ENCODE data around the gene MGAT5.
A peak's percentile ranks its signal among the peaks of the same experiment; 100 is the strongest.
"Not testable (repeated sequence)": the region's sequence is repeated elsewhere in the genome, so short reads cannot be mapped to it uniquely, and the experiment has no call there.

The MGAT5 gene

DNA sequence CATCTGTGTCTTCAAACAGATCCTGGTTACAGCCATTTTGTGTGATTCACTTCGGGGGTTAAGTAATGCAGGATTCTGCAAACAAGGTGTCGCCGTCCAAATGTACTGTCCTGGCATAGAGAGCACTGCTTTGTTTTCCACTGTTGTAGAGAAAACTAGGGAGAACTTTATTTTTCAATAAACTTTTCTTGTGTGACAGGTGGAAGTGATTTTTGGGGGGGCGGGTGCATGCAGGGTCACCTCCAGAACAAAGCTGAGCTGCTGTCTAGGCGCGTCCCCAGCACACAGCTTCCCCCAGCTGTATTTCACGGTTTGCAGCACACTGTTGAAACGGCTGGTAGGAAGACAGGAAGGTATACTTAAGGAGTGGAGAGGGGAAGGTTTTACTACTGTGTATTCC is 200.6 kb downstream of the MGAT5 start:
- DNase-seq, result no peak

DNA sequence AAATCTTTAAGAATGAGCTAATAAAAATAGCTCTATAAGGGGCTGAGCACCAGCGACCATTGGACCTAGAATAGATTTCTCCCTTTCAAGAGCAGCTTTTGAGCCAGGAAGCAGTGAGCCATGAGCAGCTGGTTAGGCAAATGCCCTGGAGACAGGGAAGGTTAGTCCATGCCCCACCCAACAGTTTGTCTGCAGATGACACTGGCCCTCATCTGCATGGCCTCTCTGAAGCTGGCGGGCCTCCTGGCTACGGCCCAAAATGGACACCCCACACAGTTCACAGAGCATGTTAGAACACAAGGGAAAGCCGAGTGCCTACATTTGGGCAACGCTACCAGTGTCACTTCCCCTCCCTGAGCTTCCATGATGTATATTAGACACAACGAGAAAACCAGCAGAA is 201.1 kb downstream of the MGAT5 start:
- DNase-seq, result no peak

DNA sequence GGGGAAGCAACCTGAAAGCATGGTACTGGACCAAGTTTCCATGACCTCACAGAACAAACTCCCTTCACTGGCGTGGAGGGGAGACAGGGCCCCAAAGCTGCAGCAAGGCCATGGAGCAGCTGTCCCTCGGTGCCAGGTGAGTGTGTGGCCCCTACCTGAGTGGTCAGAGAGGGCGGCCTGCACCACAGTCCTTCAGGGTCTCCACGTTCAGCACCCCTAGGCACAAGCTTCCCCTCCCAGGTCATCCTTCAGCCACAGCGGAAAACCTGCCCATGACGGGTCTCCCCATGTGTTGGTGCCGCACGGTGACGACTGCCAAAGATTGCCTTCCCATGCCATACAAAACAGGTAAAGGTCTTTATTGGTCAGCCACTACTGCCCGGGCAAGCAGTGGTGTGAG is 201.6 kb downstream of the MGAT5 start:
- no peak for DNase-seq

DNA sequence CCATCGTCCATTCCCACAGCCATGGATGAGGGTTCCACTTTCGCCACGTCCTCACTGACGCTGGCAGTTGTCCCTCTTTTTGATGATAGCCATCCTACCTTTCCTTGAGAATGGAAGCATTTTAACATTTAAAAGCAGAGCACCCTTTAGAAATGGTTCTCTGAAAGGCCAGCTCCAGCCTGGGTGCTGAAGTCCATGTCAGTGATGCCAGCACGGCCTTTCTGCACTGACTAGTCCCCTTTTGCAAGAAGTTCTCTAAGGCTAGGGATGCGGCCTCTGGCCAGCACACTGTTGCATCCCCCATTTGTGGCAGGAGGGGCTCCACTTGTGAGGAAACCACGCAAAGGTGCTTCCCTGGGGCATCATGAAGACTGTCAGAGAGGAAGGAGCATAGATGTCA is 203.5 kb downstream of the MGAT5 start:
- DNase-seq, result no peak

DNA sequence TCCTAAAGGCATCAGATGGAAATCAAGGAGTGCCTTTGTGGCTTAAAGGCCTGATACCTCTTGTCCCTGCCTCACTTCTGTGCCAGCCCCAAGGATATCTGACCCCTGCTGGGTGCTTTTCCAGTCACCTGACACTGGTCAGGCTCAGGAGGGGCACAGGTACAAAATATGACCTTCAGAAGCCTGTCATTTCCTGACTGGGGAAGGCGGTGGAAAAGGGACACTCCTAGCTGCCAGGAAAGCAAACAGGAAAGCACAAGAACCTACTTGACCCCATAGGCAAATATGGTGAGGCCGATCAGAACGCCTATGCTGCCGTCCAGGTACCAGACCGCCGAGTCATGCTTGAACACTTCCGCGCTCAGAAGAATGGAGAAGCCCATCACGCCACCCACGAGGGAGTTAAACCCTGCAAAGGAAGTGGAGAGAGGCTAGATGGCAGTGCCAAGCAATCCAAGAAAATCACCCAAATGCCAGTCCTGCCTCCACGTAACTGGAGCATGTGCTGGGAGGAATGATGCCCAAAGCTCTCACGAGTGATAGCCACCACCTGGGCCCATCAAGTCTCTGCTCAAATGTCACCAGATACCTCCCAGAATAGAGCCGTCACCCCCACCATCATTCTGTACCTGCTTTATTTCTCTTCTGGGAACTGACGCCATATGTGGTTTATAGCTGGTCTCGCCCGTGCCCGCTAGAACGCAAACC is 204.0 kb downstream of the MGAT5 start:
- DNase-seq, result no peak

DNA sequence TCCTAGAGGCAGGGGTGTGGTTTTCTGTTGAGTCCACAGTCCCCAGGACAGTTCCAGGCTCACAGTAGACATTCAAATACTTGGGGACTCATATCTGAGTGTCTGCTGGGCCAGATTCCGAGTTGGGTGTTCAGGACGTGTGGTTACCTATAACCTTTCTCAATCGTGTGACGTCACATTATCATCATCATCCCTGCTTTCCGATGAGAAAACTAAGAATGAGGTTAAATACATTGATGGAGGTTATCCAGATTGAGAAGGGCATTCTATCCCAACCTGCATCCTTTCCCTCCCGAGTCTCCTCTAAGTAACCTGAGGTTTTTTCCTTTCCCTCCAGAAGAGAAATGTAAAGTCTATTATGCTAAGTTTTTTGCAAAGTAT is 204.6 kb downstream of the MGAT5 start:
- DNase-seq, result no peak

DNA sequence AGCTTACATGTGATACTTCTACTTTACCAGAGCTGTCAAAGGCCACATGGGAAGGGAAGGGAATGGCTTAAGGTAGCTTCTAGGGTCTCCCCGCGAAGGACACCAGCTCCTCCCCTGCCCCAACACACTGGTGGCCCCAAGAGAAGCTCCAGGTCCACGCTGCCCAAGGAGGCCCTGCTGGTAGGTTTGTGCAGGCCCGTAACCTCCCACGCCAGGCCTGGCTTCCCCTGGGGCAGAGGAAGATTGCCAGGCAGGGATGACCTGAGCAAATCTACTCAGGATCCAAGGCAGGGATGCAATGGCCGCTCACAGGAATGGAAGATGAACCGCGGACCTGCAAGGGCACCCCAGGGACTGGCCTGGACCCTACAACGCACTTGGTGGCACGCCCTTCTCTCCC is 205.1 kb downstream of the MGAT5 start:
- no peak for DNase-seq

DNA sequence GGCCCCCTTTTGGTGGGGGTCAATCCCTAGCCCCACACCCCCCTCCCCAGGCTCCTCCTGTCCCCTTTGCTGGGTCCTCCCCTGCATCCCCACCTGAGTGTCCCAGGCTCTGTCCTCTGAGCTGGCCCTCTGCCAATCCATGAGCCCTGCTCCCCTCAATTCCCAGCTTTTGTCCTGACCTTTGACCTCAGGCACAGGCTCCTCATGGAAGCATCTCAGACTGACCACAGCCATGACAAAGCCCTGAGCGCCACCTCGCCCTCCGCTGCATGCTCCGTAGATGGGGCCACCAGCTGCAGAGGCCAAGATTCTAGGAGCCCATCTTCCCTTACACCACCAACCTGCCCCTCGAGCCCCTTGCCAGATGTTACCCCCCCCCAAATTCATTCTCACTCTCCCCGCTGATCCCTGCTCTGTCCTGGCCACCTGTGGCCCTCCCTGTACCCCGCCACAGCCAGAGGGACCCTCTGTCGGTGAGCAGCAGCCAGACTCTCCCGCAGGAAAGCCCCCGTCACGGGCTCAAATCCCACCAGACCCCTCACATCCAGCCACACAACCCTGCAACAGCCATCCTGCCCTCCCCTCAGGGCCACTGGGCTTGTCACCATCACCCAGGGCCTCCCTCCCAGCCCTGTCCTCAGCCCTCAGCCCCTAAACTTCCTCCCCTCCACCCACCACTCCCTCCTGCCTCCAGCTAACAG is 206.0 kb downstream of the MGAT5 start:
- no peak for DNase-seq

DNA sequence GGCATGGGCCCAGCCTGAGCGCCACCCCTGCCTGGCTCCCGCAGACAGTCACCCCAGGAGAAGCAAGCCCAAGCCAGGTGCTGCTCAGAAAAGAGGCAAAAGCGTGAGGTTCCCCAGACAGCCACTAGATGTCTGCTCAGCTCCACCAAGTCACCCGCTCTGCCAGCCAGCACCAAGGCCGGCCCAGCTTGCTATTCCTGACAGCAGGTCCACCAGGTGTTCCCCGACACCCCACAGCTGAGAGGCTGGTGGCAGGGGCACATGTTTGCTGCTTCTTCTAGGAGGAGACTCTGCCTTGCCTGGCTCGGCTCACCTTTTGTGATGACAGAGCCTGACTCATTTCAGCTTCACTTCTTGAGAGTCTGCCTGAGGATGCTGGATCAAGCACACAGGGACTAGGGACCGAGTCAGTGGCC is 206.7 kb downstream of the MGAT5 start:
- peak; percentile 25 for DNase-seq

DNA sequence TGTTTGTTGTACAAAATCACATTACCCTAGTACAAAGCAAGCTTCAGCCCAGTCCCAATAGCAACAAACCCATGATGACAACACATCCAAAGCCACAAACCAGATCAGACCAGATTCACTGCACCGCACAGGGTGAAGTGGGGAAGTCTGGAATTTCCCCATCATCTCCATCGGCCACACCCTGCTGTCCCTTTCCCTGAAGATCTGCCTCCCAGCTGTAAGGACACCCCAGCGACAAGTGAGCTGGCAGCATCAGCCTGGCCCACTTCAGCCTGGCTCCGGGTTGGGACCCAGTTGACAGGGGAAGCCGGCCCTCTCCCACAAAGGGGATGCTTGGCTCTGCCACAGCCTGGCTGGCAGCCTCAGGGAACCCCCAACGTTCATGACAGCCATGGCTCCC is 207.6 kb downstream of the MGAT5 start:
- DNase-seq, result no peak

DNA sequence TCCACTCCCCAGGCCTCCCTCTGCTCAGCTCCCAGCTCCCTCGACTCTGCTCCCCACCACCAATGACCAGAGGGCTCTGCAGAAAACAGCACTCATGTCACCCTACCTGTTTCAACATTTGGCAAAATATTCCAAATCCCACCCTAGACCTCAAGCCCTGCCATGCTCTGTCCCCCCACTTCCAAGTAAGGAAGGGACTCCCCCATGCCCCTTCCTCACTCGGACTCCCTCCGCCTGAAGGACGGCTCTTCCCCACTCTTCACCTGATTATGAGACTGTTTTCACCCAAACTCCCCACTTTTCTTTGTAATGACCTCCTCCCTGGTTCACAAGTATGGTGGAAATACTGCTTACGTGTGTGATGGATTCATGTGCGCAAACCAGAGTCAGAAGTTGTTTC is 208.4 kb downstream of the MGAT5 start:
- no peak for DNase-seq

DNA sequence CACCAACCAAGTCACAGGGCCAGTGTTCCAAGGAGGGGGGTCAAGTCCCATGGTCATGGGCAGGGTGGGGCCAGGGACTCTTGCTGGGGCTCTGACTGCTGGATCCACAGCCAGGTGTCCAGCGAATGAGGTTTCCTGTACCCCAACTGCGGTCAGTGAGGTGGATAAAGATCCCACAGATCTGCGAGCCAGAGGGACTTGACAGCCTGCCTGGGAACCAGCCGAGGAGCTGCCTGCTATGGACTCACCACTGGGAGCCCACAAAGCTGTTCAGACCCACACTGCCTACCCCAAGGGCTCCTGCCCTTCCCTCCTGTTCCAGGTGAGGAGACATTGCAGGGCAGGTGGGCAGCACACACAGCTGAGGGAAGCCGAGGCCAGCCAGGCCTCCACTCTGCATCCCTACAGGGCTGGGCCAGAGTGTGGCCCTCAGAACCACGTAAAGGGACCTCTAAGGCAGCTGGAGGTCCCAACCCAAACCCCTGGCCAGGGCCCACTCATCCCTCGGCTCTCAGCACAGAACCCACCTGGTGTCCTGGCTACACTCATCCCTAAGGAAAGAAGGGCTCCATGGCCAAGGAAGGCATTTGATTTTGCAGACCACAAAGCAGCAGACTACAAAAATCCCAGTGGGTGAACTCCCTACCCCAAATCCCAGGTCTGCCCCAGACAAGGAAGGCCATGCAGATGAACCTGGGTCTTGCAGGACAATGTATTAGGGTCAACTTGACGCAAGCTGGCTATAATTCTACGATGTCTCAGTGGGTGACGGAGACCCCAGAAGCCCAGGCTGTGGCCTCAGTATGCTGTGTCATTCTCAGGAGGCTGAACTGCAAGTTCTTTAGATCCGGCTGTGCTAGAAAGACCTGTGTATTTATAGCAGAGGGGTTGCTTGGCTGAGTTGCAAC is 209.2 kb downstream of the MGAT5 start:
- no peak for DNase-seq

DNA sequence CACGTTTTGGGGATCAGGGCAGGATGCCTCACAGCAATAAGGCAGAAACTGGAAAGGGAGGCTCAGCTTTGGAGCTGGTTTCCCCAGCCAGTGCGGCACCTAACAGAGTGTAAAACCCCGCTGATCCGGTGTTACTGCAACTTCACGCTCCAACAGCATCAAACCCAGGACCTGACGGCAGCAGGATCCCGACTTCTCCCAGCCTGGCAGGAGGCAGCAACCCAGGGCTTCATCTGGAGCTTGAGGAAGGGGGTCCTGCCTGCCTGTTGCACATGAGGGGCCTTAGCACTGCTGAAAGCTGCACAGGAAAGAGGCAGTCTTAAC is 209.8 kb downstream of the MGAT5 start:
- DNase-seq, result no peak

DNA sequence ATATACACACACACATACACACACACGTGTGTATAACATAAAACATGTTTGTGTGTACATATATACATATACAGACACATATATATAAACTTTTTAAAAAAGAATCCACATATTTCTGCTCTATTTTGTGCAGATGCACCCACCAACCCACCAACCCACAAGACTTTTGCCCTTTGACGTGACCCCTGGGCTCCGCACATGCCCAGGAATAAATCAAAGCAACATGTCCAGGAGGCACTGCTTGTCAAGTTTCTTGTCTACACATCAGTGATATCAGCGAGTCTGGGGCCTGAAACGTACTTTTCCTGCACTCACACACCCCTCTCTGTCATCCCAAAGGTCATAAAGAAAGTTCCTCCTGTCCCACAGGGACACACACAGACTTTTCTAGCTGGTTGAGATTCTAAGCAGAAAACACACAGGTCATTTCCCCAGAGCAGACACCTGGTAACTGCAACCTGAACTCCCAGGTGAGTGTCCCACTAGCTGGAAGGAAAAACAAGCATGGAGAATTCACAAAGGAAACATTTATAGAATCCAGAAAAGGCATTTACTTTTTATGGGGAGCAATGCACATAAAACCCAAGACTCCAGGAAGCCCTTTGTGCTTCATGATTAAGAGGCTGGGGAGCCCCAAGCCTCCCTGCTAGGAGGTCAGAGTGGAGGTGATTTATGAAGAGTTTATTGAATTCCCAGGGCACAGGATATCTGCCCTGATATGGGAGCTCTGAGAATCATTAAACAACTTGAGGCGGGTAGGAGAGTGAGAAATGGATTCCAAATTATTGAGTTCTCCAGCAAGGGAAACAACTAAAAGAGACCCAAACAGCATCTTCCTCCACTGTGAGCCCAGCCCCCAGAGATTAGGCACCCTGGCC is 211.6 kb downstream of the MGAT5 start:
- DNase-seq, result no peak

DNA sequence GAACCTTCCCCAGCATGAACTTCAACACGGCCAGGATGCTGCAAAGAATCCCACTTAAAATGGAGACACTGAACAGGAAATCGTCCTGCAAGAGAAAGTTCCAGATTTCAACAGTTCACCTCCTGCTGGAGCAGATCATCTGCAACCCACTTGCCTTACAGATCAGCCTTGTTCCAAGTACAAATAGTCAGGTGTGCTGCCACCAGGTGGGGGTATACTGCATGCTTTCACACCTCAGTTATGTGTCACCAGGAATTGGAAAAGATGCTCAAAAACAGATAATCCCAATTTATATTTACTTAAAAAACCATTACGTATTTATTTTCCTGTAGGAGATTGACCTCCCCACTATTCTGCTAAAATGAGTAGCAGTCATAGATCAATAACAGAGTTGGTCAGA is 212.3 kb downstream of the MGAT5 start:
- peak; percentile 28 for DNase-seq

DNA sequence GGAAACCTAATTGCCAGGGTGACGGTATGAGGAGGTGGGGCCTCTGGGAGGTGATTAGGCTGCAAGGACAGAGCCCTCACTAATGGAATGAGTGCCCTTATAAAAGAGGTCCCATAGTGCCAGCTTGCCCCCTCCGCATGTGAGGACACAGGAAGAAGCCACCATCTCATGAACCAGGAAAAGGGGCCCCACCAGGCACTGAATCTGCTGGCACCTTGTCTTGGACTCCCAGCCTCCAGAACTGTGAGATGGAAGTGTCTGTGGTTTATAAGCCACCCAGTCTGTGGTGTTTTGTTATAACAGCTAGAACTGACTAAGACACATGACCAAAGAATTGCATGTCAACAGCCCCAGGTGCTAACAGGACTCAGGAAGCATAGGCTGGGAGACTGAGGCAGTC is 214.3 kb downstream of the MGAT5 start:
- DNase-seq, result no peak

DNA sequence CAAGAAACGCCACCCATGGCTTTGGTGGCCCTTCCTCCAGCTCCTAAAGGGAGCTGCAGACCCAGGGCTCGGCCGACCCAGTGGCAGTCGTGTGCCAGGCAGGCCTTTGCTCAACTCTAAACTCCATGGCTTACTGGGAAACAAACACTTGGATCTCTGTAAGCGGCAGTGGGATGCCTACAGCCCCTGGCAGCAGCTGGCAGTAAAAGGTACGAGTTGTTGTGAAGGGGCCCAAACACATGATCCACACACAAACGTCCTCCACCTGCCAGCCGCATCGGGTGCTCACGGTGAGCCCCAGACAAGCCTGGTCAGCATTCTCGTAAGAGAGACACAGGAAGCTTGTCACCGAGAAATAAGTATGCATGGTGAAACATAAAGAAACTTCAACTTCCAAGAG is 214.9 kb downstream of the MGAT5 start:
- DNase-seq, result no peak

DNA sequence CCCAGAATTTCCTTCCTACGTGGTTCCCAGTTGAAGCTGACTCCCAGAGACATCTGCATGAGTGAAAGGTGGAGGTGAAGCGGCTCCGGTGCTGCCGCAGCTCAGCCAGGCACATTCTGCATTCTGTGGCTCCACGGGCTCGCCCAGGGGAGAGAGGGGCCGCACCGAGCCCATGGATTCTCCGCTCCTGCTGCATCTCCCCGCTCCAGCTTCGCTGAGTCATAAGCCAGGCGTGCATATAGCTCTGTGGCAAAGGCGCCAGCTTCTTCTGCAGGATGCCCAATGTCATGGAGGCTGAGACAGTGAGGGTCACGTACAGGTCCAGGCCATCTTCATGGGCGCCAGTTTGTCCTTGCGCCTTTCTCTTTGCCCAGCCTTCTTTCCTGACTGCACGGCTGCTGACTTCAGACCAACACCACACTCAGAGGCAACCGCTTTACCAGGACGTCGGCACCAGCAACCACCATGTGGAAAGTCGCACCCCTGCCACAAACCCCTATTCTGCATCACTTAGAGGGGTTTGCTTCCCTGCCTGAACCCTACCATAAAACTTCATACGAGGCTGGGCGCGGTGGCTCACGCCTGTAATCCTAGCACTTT is 215.7 kb downstream of the MGAT5 start:
- no peak for DNase-seq

DNA sequence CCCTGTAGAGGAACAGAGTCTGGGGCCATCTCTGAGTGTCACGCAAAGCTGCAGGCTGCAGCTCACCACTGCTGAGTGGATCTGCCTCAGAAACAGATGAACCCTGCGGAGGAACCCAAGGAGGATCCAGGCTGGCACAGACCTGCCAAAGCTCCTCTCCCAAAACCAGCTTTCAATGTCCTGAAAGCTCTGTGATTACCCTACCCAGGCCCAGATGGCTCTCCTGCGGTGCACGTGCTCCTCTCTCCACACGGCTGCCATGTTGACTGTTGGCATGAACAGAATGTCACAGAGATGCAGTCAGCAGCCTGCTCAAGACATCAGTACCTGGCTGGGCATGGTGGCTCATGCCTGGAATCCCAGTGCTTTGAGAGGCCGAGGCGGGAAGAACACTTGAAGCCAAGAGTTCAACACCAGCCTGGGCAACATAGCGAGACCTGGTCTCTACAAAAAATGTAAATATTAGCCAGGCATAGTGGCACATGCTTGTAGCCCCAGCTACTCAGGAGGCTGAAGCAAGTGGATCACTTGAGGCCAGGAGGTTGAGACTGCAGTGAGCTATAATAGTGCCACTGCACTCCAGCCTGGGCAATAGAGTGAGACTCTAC is 216.8 kb downstream of the MGAT5 start:
- DNase-seq, result no peak

DNA sequence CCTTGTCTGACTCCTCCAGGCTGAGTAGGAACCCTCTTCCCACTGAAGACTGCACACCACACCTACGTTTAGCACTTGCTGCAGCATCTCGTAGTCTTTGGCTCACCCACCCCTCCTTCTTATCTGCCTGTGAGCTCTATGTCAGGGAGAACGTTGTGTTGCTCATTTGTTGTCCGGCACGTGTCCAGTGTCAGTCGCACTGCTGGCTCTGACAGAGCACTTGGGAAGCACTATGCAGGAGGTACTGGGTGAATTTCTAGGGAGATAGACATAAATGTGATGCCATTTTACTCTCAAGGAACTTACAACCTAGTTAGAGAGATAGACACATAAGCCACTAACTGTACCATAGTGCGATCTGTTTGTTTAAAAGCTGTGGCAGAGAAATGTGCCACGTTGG is 223.1 kb downstream of the MGAT5 start:
- not testable (repeated sequence) for DNase-seq

DNA sequence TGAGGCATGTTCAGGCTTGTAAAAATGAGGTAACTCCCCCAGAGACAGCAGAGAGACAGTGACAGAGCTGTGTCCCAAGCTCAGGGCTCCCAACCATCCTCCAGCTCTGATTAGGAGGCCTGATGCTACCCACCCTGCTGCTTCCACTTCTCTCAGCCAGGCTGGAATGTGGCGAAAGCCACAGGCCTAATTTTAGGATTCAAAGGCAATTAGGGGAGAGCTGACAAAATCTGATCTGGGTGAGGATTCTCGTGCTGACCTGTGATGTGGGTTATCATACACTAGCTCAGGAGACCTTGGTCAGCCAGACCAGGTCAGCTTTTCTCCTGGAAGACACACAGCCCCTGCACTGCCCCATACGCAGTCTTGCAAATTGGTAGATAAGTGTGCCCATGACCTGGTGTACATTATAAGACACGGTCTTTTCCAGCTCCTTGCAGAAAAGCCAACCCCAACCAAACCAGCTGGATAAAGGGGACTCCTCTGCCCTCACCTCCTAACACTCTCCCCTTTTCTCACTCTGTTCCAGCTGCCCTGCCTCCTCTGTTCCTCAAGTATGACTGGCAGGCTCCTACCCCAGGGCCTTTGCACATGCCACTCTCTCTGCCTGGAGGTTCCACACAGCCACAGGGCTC is 225.9 kb downstream of the MGAT5 start:
- DNase-seq, result no peak

Measured in activated CD8-positive, alpha-beta memory T cell treated with anti-CD3 and anti-CD28 coated beads, Interleukin-2, amount 50 U/mL, for 4 hours (primary cell).